GM12878 (cell line): ENCODE measurements around the gene FBN2.

Source experiments
- ATF7 ChIP-seq: fragments of 450-650 bp; IDR thresholded peaks from 2 replicates; pipeline ENCODE4 v1.6.1; 2016; ENCODE audit warnings: low read depth, mild to moderate bottlenecking
- CREB1 ChIP-seq: IDR thresholded peaks from 2 replicates; pipeline ENCODE4 v1.6.1; 2012; ENCODE audit warnings: low read depth, mild to moderate bottlenecking, inconsistent platforms
- CTCF ChIP-seq, 3 experiments: IDR thresholded peaks in 2 of 3; conservative IDR thresholded peaks in 1 of 3; 2 replicates each; pipeline ENCODE4 v1.5.1; 2011; ENCODE audit warnings: low read depth in 3 of 3, low read length in 3 of 3, mild to moderate bottlenecking in 3 of 3, control low read depth in 2 of 3, moderate library complexity in 2 of 3, inconsistent platforms in 1 of 3, mixed read lengths in 1 of 3; ENCODE audit not compliant: control insufficient read depth in 2 of 3, insufficient read depth in 1 of 3; ENCODE audit errors: extremely low read depth in 1 of 3
- E2F4 ChIP-seq: IDR thresholded peaks from 2 replicates; pipeline ENCODE4 v1.6.1; 2012; ENCODE audit warnings: low read depth, low read length, improper control_type of control experiment
- JUND ChIP-seq: IDR thresholded peaks from 2 replicates; pipeline ENCODE4 v1.6.1; 2012; ENCODE audit warnings: low read depth, mild to moderate bottlenecking, low read length, improper control_type of control experiment, moderate library complexity
- NBN ChIP-seq: fragments of 450-650 bp; IDR thresholded peaks from 2 replicates; pipeline ENCODE4 v1.6.1; 2016
- NR2C1 ChIP-seq: fragments of 450-650 bp; IDR thresholded peaks from 2 replicates; pipeline ENCODE4 v1.6.1; 2017; ENCODE audit warnings: antibody characterized with exemption, mild to moderate bottlenecking, moderate library complexity
- POLR2A ChIP-seq: IDR thresholded peaks from 2 replicates; pipeline ENCODE4 v1.6.1; 2011; ENCODE audit warnings: low read depth, mild to moderate bottlenecking, low read length
- RB1 ChIP-seq: fragments of 450-650 bp; formaldehyde crosslinking; IDR thresholded peaks from 2 replicates; pipeline ENCODE4 v1.6.1; 2017; ENCODE audit warnings: mild to moderate bottlenecking, borderline replicate concordance
- SRF ChIP-seq, 2 experiments: IDR thresholded peaks; 2 replicates each; pipeline ENCODE4 v1.6.1; 2011; ENCODE audit warnings: low read depth in 2 of 2, low read length in 2 of 2, mild to moderate bottlenecking in 1 of 2, moderate library complexity in 1 of 2
- ZBTB40 ChIP-seq: fragments of 450-650 bp; IDR thresholded peaks from 2 replicates; pipeline ENCODE4 v1.6.1; 2016; ENCODE audit warnings: mild to moderate bottlenecking, moderate library complexity, borderline replicate concordance
- ZNF592 ChIP-seq: fragments of 450-650 bp; IDR thresholded peaks from 2 replicates; pipeline ENCODE4 v1.6.1; 2017; ENCODE audit warnings: mild to moderate bottlenecking, moderate library complexity

GRCh38 chr5:128262911-128263310 is 275.1 kb downstream of the FBN2 start:
- TF ChIP-seq E2F4 (no peak), NBN (no peak), RB1 (no peak), CTCF (IDR thresholded peaks at IDR 0.05 in 2 of 3, conservative IDR thresholded peaks at IDR 0.05 in 1 of 3; ENCODE audit: control insufficient read depth in 2 of 3, extremely low read depth in 1 of 3, insufficient read depth in 1 of 3, low read depth in 3 of 3, low read length in 3 of 3) (no peak), CREB1 (no peak), NR2C1 (no peak), SRF (IDR thresholded peaks at IDR 0.05; ENCODE audit: low read depth in 2 of 2, low read length in 2 of 2) (no peak), ZNF592 (no peak), ZBTB40 (no peak), ATF7 (no peak), POLR2A (no peak), JUND (no peak)
